ENCODE results near the gene CMIP. TPM values are rescaled to one million over a fixed set of nuclear protein-coding genes. Genes with fewer than 3 reads are reported as not detected.

Gene CMIP
- total and polyA plus RNA-seq, 10 of the 15 experiments (the other 5 are each of a cell fraction or from before 2014, with no cell fraction given), result 1.2 to 43.2 (median 4.4) TPM

DNA sequence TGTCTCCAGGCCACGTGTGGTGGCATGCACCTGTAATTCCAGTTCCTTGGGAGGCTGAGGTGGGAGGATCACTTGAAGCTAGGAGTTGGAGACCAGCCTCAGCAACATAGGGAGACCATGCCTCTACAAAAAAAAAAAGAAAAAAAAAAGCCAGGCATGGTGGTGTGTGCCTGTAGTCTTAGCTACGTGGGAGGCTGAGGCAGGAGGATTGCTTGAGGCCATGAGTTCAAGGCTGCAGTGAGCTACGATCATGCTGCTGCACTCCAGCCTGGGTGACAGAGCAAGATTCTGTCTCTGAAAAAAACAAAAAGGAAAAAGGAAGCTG, 103.9 kb downstream of the CMIP start (continued):
- TF ChIP-seq, protein P1, sequence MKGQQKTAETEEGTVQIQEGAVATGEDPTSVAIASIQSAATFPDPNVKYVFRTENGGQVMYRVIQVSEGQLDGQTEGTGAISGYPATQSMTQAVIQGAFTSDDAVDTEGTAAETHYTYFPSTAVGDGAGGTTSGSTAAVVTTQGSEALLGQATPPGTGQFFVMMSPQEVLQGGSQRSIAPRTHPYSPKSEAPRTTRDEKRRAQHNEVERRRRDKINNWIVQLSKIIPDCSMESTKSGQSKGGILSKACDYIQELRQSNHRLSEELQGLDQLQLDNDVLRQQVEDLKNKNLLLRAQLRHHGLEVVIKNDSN (IDR thresholded peaks at IDR 0.05; ENCODE audit: borderline replicate concordance, extremely low read length, insufficient read depth, low read depth, low read length), result no peak
- TF ChIP-seq, protein P2, sequence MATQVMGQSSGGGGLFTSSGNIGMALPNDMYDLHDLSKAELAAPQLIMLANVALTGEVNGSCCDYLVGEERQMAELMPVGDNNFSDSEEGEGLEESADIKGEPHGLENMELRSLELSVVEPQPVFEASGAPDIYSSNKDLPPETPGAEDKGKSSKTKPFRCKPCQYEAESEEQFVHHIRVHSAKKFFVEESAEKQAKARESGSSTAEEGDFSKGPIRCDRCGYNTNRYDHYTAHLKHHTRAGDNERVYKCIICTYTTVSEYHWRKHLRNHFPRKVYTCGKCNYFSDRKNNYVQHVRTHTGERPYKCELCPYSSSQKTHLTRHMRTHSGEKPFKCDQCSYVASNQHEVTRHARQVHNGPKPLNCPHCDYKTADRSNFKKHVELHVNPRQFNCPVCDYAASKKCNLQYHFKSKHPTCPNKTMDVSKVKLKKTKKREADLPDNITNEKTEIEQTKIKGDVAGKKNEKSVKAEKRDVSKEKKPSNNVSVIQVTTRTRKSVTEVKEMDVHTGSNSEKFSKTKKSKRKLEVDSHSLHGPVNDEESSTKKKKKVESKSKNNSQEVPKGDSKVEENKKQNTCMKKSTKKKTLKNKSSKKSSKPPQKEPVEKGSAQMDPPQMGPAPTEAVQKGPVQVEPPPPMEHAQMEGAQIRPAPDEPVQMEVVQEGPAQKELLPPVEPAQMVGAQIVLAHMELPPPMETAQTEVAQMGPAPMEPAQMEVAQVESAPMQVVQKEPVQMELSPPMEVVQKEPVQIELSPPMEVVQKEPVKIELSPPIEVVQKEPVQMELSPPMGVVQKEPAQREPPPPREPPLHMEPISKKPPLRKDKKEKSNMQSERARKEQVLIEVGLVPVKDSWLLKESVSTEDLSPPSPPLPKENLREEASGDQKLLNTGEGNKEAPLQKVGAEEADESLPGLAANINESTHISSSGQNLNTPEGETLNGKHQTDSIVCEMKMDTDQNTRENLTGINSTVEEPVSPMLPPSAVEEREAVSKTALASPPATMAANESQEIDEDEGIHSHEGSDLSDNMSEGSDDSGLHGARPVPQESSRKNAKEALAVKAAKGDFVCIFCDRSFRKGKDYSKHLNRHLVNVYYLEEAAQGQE (IDR thresholded peaks at IDR 0.05; ENCODE audit: low read depth, low read length), result no peak

DNA sequence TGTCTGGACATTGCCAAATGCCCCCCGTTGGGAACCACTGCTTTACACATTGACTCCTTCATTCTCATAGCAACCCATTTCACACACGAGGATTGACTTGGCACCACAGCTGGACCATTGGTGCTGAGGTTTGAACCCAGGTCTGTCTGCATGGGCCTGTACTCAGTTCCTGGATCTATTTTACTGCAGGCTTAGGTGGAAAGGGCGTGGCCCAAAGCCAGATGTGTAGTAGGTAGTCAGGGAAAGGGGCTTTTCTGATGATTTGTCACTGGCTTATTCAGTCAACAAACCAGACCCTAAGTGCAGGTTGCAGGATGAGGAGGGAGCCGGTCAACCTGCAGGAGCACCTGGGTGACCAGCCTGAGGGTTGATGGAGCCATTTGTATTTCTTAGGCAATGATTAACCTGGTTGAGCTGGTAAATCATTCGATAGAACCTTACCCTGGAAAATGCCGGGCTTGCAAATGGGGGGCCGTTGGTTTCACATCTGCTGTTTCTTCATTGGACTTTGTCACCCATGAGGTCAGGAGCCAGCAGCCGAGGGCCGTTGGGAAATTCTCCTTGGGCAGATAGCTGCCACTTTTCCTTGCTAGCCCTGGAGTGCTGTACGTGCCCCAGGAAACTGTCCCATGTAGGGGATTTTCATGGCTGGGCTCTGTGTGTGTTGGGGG, 104.4 kb downstream of the CMIP start:
- Histone ChIP-seq H3K27me3 (replicated peaks in 1 of 2; ENCODE audit: control insufficient read depth in 2 of 2, insufficient read depth in 2 of 2, low read length in 1 of 2) (no peaks in the 10 kb centered on the region), H4K20me1 (ENCODE audit: control insufficient read depth, insufficient read depth) (0 out of 2 replicates have a peak, but pooled peaks cover 3% of the 10 kb centered on the region), H3K9ac (ENCODE audit: control insufficient read depth, insufficient read depth, low read length) (no peak overlapping the region), H3K4me3 (no peak overlapping the region), H3K27ac (ENCODE audit: control insufficient read depth, insufficient read depth) (no peak overlapping the region), H3K36me3 (ENCODE audit: control insufficient read depth in 2 of 2, insufficient read depth in 2 of 2, low read length in 1 of 2) (peaks cover 1 to 5% of the 10 kb centered on the region in 2 experiments; a peak in 3 of 4 replicates), H3K4me1 (ENCODE audit: control insufficient read depth, insufficient read depth, low read length) (peaks cover 12% of the 10 kb centered on the region), H2AFZ (ENCODE audit: control insufficient read depth, low read depth, low read length) (no peak overlapping the region), H3K9me3 (replicated peaks; ENCODE audit: control insufficient read depth, insufficient read depth, low read length) (no peaks in the 10 kb centered on the region; the same call in 2 of the 3 replicates), H3K4me2 (ENCODE audit: control insufficient read depth, insufficient read depth) (no peak overlapping the region), H3K79me2 (ENCODE audit: control insufficient read depth, insufficient read depth, low read length) (peaks cover 4% of the 10 kb centered on the region)
- RAD21 ChIA-PET (ENCODE audit: unreplicated experiment), result no interaction called here
- intact Hi-C loops (cut with micrococcal nuclease; ENCODE audit: unreplicated experiment) (no loop called here), in situ Hi-C loops (cut with MboI) (no loop called here)
- POLR2A ChIA-PET, result interaction anchor here (0.7 kb wide), 1 partner anchor 22 kb away, joined by 3 read pairs; no protein-coding TSS in a partner anchor
- CTCF ChIA-PET, result no interaction called here
- DNase-seq (ENCODE audit: low read depth, low spot score) (peak; percentile 21), ATAC-seq (no peak), FAIRE-seq (no peak)
- no TSS peak for BruUV-seq (replicated peaks)
- WGBS (ENCODE audit: insufficient coverage, insufficient replicate concordance, low lambda C conversion rate, missing lambda C conversion rate), result 89% methylated on average over 10 of the region's 10 CpGs
- SMC1A ChIA-PET (ENCODE audit: uncharacterized antibody, unreplicated experiment), result interaction anchor here (0.6 to 1.6 kb wide), 4 partner anchors 24 to 68 kb away, joined by 3 to 5 read pairs (median 4); no protein-coding TSS in a partner anchor
- TF ChIP-seq HCFC1 (IDR thresholded peaks at IDR 0.05; ENCODE audit: low read length) (no peak), SMARCA5 (IDR thresholded peaks at IDR 0.05) (no peak), SP1 (IDR thresholded peaks at IDR 0.05; ENCODE audit: low read depth, low read length) (no peak), GABPA (IDR thresholded peaks at IDR 0.05; ENCODE audit: low read depth) (no peak), MYC (IDR thresholded peaks at IDR 0.05; ENCODE audit: insufficient read depth, insufficient read length, insufficient replicate concordance, low read length, severe bottlenecking) (no peak), EP300 (IDR thresholded peaks at IDR 0.05; ENCODE audit: borderline replicate concordance in 1 of 2, control insufficient read depth in 1 of 2, low read depth in 2 of 2, low read length in 2 of 2) (no peak), TBL1XR1 (IDR thresholded peaks at IDR 0.05; ENCODE audit: low read depth, low read length) (no peak), RAD51 (IDR thresholded peaks at IDR 0.05) (no peak), SRF (IDR thresholded peaks at IDR 0.05; ENCODE audit: low read depth in 2 of 2, low read length in 2 of 2) (no peak)
- TF ChIP-seq, protein P3, sequence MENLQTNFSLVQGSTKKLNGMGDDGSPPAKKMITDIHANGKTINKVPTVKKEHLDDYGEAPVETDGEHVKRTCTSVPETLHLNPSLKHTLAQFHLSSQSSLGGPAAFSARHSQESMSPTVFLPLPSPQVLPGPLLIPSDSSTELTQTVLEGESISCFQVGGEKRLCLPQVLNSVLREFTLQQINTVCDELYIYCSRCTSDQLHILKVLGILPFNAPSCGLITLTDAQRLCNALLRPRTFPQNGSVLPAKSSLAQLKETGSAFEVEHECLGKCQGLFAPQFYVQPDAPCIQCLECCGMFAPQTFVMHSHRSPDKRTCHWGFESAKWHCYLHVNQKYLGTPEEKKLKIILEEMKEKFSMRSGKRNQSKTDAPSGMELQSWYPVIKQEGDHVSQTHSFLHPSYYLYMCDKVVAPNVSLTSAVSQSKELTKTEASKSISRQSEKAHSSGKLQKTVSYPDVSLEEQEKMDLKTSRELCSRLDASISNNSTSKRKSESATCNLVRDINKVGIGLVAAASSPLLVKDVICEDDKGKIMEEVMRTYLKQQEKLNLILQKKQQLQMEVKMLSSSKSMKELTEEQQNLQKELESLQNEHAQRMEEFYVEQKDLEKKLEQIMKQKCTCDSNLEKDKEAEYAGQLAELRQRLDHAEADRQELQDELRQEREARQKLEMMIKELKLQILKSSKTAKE (IDR thresholded peaks at IDR 0.05; ENCODE audit: low read depth, poor library complexity, severe bottlenecking), result no peak
- TF ChIP-seq, protein P4, sequence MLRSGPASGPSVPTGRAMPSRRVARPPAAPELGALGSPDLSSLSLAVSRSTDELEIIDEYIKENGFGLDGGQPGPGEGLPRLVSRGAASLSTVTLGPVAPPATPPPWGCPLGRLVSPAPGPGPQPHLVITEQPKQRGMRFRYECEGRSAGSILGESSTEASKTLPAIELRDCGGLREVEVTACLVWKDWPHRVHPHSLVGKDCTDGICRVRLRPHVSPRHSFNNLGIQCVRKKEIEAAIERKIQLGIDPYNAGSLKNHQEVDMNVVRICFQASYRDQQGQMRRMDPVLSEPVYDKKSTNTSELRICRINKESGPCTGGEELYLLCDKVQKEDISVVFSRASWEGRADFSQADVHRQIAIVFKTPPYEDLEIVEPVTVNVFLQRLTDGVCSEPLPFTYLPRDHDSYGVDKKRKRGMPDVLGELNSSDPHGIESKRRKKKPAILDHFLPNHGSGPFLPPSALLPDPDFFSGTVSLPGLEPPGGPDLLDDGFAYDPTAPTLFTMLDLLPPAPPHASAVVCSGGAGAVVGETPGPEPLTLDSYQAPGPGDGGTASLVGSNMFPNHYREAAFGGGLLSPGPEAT (IDR thresholded peaks at IDR 0.05; ENCODE audit: low read depth), result no peak

Data from GM12878 (cell line).